PFSK-1 (cell line): ENCODE data around the gene CD9.

Source experiments
- POLR2AphosphoS5 ChIP-seq: IDR thresholded peaks from 2 replicates; pipeline ENCODE4 v1.6.1; 2012; ENCODE audit warnings: low read depth, mild to moderate bottlenecking, control low read depth, low read length, moderate library complexity
- REST ChIP-seq, 2 experiments: IDR thresholded peaks; 2 replicates each; pipeline versions ENCODE4 v1.6.1 to v1.8.0; 2011 to 2012; ENCODE audit warnings: low read depth in 2 of 2, low read length in 2 of 2, control low read depth in 1 of 2, inconsistent platforms in 1 of 2, mild to moderate bottlenecking in 1 of 2, moderate library complexity in 1 of 2; ENCODE audit not compliant: insufficient read depth in 1 of 2
- SIN3A ChIP-seq: IDR thresholded peaks from 2 replicates; pipeline ENCODE4 v1.6.1; 2012; ENCODE audit warnings: mild to moderate bottlenecking, low read length, moderate library complexity, borderline replicate concordance; ENCODE audit not compliant: insufficient read depth
- TAF1 ChIP-seq: IDR thresholded peaks from 2 replicates; pipeline ENCODE4 v1.6.1; 2012; ENCODE audit warnings: low read length, control low read depth, borderline replicate concordance; ENCODE audit not compliant: insufficient read depth

- TF ChIP-seq TAF1 (no peak), SIN3A (no peak), REST (IDR thresholded peaks at IDR 0.05; ENCODE audit: insufficient read depth in 1 of 2, low read depth in 2 of 2, low read length in 2 of 2) (no peak), POLR2AphosphoS5 (no peak)
Measured at GRCh38 chr12:6228535-6229223, 28.5 kb downstream of the CD9 start.
